ENCODE data around the gene SMCO4. TPM values are rescaled to one million over a fixed set of nuclear protein-coding genes. Genes with fewer than 3 reads are reported as not detected.

SMCO4 gene
- total RNA-seq, 3 donors from 2014 or later (not counting 1 experiment from before 2014, with no cell fraction given) = 2.7 to 4.6 (median 3.6) TPM

GRCh38 chr11:93515441-93516025 is 27.7 kb downstream of the SMCO4 start:
- Mint-ChIP-seq H3K27ac (no peak overlapping the region), H3K9me3 (no peaks in the 10 kb centered on the region), H3K4me3 (no peak overlapping the region), H3K36me3 (no peaks in the 10 kb centered on the region), H3K27me3 (ENCODE audit: low read depth in 2 of 2) (no peaks in the 10 kb centered on the region), H3K4me1 (peaks cover 0 to 5% of the 10 kb centered on the region in 2 donors)
- Histone ChIP-seq H3K27ac (ENCODE audit: low read length) (no peak overlapping the region), H3K4me3 (ENCODE audit: low read length) (no peak overlapping the region), H3K9me3 (ENCODE audit: control insufficient read depth, insufficient read depth, low read length) (no peaks in the 10 kb centered on the region), H3K4me1 (ENCODE audit: control insufficient read depth, insufficient read depth, low read length) (no peaks in the 10 kb centered on the region), H3K27me3 (ENCODE audit: control insufficient read depth, insufficient read depth, low read length) (no peaks in the 10 kb centered on the region), H3K36me3 (ENCODE audit: control insufficient read depth, insufficient read depth, low read length) (no peaks in the 10 kb centered on the region)
- intact Hi-C loops (cut with micrococcal nuclease) = no loop called here
- TF ChIP-seq, protein P1, sequence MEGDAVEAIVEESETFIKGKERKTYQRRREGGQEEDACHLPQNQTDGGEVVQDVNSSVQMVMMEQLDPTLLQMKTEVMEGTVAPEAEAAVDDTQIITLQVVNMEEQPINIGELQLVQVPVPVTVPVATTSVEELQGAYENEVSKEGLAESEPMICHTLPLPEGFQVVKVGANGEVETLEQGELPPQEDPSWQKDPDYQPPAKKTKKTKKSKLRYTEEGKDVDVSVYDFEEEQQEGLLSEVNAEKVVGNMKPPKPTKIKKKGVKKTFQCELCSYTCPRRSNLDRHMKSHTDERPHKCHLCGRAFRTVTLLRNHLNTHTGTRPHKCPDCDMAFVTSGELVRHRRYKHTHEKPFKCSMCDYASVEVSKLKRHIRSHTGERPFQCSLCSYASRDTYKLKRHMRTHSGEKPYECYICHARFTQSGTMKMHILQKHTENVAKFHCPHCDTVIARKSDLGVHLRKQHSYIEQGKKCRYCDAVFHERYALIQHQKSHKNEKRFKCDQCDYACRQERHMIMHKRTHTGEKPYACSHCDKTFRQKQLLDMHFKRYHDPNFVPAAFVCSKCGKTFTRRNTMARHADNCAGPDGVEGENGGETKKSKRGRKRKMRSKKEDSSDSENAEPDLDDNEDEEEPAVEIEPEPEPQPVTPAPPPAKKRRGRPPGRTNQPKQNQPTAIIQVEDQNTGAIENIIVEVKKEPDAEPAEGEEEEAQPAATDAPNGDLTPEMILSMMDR (IDR thresholded peaks at IDR 0.05) = no peak
- 58% methylated on average over 4 of the region's 5 CpGs for WGBS (ENCODE audit: insufficient coverage)
- ATAC-seq = no peak
- no peak for DNase-seq

GRCh38 chr11:93514712-93515111 is 28.5 kb downstream of the SMCO4 start:
- Histone ChIP-seq H3K9me3 (ENCODE audit: control insufficient read depth, insufficient read depth, low read length) (no peaks in the 10 kb centered on the region), H3K27ac (ENCODE audit: low read length) (no peak overlapping the region), H3K4me3 (ENCODE audit: low read length) (no peak overlapping the region), H3K27me3 (ENCODE audit: control insufficient read depth, insufficient read depth, low read length) (no peaks in the 10 kb centered on the region), H3K4me1 (ENCODE audit: control insufficient read depth, insufficient read depth, low read length) (no peaks in the 10 kb centered on the region), H3K36me3 (ENCODE audit: control insufficient read depth, insufficient read depth, low read length) (no peaks in the 10 kb centered on the region)
- no peaks in the 10 kb centered on the region for H3K27me3 Mint-ChIP-seq (ENCODE audit: low read depth in 2 of 2)
- no peaks in the 10 kb centered on the region for H3K9me3 Mint-ChIP-seq
- H3K4me3 Mint-ChIP-seq = no peak overlapping the region
- no peaks in the 10 kb centered on the region for H3K36me3 Mint-ChIP-seq
- H3K27ac Mint-ChIP-seq = no peak overlapping the region
- WGBS (ENCODE audit: insufficient coverage) = 93% methylated on average over 4 of the region's 4 CpGs
- DNase-seq (no peak), ATAC-seq (no peak)
- H3K4me1 Mint-ChIP-seq = peaks cover 0 to 5% of the 10 kb centered on the region in 2 donors
- intact Hi-C loops (cut with micrococcal nuclease) = no loop called here
- TF ChIP-seq, protein P1 (IDR thresholded peaks at IDR 0.05) = no peak

- Mint-ChIP-seq H3K4me1 (peaks cover 0 to 5% of the 10 kb centered on the region in 2 donors), H3K27me3 (ENCODE audit: low read depth in 2 of 2) (no peaks in the 10 kb centered on the region), H3K9me3 (no peaks in the 10 kb centered on the region), H3K4me3 (no peak overlapping the region), H3K36me3 (no peaks in the 10 kb centered on the region), H3K27ac (no peak overlapping the region)
- intact Hi-C loops (cut with micrococcal nuclease) = no loop called here
- ATAC-seq (no peak), DNase-seq (no peak)
- WGBS (ENCODE audit: insufficient coverage) = 88% methylated on average over 3 of the region's 4 CpGs
- H3K9me3 ChIP-seq (ENCODE audit: control insufficient read depth, insufficient read depth, low read length) = peaks cover 3% of the 10 kb centered on the region
- no peaks in the 10 kb centered on the region for H3K4me1 ChIP-seq (ENCODE audit: control insufficient read depth, insufficient read depth, low read length)
- TF ChIP-seq, protein P1 (IDR thresholded peaks at IDR 0.05) = no peak
- no peaks in the 10 kb centered on the region for H3K36me3 ChIP-seq (ENCODE audit: control insufficient read depth, insufficient read depth, low read length)
- H3K4me3 ChIP-seq (ENCODE audit: low read length) = no peak overlapping the region
- H3K27me3 ChIP-seq (ENCODE audit: control insufficient read depth, insufficient read depth, low read length) = no peaks in the 10 kb centered on the region
- H3K27ac ChIP-seq (ENCODE audit: low read length) = no peak overlapping the region
Measured at GRCh38 chr11:93513772-93514171, 29.4 kb downstream of the SMCO4 start.
